GM18511 (cell line): ENCODE measurements around the gene B4GALT4.

Source experiments
- ATAC-seq: cut with Tn5 transposase; IDR thresholded peaks from one replicate; pipeline ENCODE4 v1.9.1; 2021; ENCODE audit warnings: mild to moderate bottlenecking, moderate library complexity; ENCODE audit not compliant: unreplicated experiment

Gene B4GALT4

GRCh38 chr3:119238363-119238762, 2.3 kb downstream of the B4GALT4 start:
- no peak for ATAC-seq

- no peak for ATAC-seq
Measured at GRCh38 chr3:119237299-119237698, 3.4 kb downstream of the B4GALT4 start.

GRCh38 chr3:119236756-119237155, 3.9 kb downstream of the B4GALT4 start:
- ATAC-seq: no peak

GRCh38 chr3:119235151-119235550, 5.5 kb downstream of the B4GALT4 start:
- ATAC-seq: no peak

GRCh38 chr3:119234610-119235009, 6.1 kb downstream of the B4GALT4 start:
- no peak for ATAC-seq

GRCh38 chr3:119230745-119231144, 9.9 kb downstream of the B4GALT4 start:
- ATAC-seq: no peak

- no peak for ATAC-seq
Measured at GRCh38 chr3:119230071-119230470, 10.6 kb downstream of the B4GALT4 start.

GRCh38 chr3:119229190-119229589, 11.5 kb downstream of the B4GALT4 start:
- no peak for ATAC-seq

- no peak for ATAC-seq
Measured at GRCh38 chr3:119228373-119229145, 12.1 kb downstream of the B4GALT4 start.

- ATAC-seq: no peak
Measured at GRCh38 chr3:119227070-119227850, 13.4 kb downstream of the B4GALT4 start.

- ATAC-seq: no peak
Measured at GRCh38 chr3:119225121-119225520, 15.6 kb downstream of the B4GALT4 start.

GRCh38 chr3:119223511-119223910, 17.2 kb downstream of the B4GALT4 start:
- ATAC-seq: no peak

- no peak for ATAC-seq
Measured at GRCh38 chr3:119222391-119222790, 18.3 kb downstream of the B4GALT4 start.

- no peak for ATAC-seq
Measured at GRCh38 chr3:119221779-119222320, 18.8 kb downstream of the B4GALT4 start.

- ATAC-seq: no peak
Measured at GRCh38 chr3:119220970-119221667, 19.6 kb downstream of the B4GALT4 start.

GRCh38 chr3:119220198-119220597, 20.5 kb downstream of the B4GALT4 start:
- ATAC-seq: no peak

GRCh38 chr3:119219069-119219468, 21.6 kb downstream of the B4GALT4 start:
- no peak for ATAC-seq

- no peak for ATAC-seq
Measured at GRCh38 chr3:119211803-119212202, 28.9 kb downstream of the B4GALT4 start.

GRCh38 chr3:119211193-119211592, 29.5 kb downstream of the B4GALT4 start:
- no peak for ATAC-seq

GRCh38 chr3:119207512-119207875, 33.2 kb downstream of the B4GALT4 start:
- ATAC-seq: peak; percentile 31
